WERI-Rb-1 (cell line): ENCODE measurements around the gene EIF1B.

ENCODE experiments used
- DNase-seq: peaks from one replicate; pipeline ENCODE4 v3.0.0-alpha.2; 2020
- H3K27ac ChIP-seq: fragments of 250-450 bp; sonication (Bioruptor Pico); 2 replicates; pipeline ENCODE4 v1.5.1; 2020; ENCODE audit warnings: mild to moderate bottlenecking, moderate library complexity
- H3K27me3 ChIP-seq: fragments of 250-450 bp; sonication (Bioruptor Pico); 2 replicates; pipeline ENCODE4 v1.5.1; 2021; ENCODE audit warnings: mild to moderate bottlenecking, low read depth, moderate library complexity; ENCODE audit not compliant: insufficient read depth, severe bottlenecking
- H3K36me3 ChIP-seq: fragments of 250-450 bp; sonication (Bioruptor Pico); 2 replicates; pipeline ENCODE4 v1.5.1; 2020; ENCODE audit warnings: mild to moderate bottlenecking, moderate library complexity
- H3K4me3 ChIP-seq: 2 replicates; pipeline ENCODE4 v1.5.1; 2011; ENCODE audit warnings: low read depth, mild to moderate bottlenecking, control low read depth, low read length
- H3K9me3 ChIP-seq: fragments of 250-450 bp; sonication (Bioruptor Pico); 2 replicates; pipeline ENCODE4 v1.5.1; 2021; ENCODE audit warnings: mild to moderate bottlenecking, moderate library complexity; ENCODE audit not compliant: severe bottlenecking
- TF ChIP-seq, protein P1 (sequence below): IDR thresholded peaks from 2 replicates; pipeline ENCODE4 v1.5.1; 2011; ENCODE audit warnings: low read depth, mild to moderate bottlenecking, control low read depth, inconsistent platforms, low read length

Gene EIF1B

DNA sequence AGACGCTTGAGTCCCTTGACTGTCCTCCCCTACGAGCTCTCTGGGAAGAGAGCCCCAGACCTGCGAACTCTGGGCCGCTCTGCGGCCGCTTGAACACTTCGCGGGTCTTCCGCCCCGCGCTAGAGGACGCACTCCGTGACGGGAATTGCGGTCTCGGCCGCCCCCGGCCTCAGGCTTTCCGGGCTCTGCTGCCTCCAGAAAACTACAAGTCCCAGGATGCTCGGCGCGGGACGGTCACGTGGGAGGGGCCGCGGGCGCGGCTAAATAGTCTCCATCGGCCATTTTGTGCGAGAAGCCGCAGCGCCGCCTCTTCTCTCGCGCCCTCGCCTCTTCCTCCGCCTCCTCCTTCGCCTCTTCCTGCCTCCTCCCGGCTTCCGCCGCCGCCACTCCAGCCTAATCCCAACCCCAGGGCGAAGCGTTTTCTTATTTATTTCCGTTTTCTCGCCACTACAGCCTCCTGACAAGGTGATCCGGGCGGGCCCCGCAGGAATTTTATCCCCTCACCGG is at the start of gene EIF1B:
Gene EIF1B (plus strand): TSS at position 290 of the 507 bp plus-strand sequence. CDS start 235 bp downstream, outside the sequence.
- no peaks in the 10 kb centered on the region for H3K9me3 ChIP-seq
- peaks cover 32% of the 10 kb centered on the region for H3K36me3 ChIP-seq
- peak within 1 kb of the TSS; percentile 95 for H3K4me3 ChIP-seq
- H3K27ac ChIP-seq, result peak within 1 kb of the TSS; percentile 95
- TF ChIP-seq, protein P1, sequence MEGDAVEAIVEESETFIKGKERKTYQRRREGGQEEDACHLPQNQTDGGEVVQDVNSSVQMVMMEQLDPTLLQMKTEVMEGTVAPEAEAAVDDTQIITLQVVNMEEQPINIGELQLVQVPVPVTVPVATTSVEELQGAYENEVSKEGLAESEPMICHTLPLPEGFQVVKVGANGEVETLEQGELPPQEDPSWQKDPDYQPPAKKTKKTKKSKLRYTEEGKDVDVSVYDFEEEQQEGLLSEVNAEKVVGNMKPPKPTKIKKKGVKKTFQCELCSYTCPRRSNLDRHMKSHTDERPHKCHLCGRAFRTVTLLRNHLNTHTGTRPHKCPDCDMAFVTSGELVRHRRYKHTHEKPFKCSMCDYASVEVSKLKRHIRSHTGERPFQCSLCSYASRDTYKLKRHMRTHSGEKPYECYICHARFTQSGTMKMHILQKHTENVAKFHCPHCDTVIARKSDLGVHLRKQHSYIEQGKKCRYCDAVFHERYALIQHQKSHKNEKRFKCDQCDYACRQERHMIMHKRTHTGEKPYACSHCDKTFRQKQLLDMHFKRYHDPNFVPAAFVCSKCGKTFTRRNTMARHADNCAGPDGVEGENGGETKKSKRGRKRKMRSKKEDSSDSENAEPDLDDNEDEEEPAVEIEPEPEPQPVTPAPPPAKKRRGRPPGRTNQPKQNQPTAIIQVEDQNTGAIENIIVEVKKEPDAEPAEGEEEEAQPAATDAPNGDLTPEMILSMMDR, result peak; percentile 88
- H3K27me3 ChIP-seq, result no peaks in the 10 kb centered on the region
- DNase-seq, result peak; percentile 98

GRCh38 chr3:40262331-40262730 is 47.2 kb upstream of the EIF1B start:
- TF ChIP-seq, protein P1, result no peak
- H3K27ac ChIP-seq, result no peak overlapping the region
- H3K4me3 ChIP-seq, result no peak overlapping the region
- no peaks in the 10 kb centered on the region for H3K36me3 ChIP-seq
- no peak for DNase-seq
- no peaks in the 10 kb centered on the region for H3K27me3 ChIP-seq
- no peaks in the 10 kb centered on the region for H3K9me3 ChIP-seq

DNA sequence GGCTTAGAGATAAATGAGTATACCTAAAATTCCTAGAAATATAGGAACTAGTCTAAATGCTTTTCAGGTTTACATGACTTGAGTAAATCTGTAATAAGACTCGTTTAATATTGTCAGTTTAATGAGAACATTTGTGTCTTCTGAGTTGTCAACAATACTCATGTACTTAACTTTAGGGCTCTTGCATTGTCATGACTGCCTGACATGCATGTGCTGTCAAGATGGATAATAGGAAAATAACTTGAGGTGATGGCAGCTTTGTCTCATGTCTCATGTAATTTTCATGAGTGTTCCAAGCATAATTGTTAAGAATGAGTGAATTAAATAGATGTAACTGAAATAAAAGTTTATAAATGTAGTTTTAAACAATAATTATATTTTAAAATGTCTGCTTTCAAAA is 45.1 kb upstream of the EIF1B start:
- TF ChIP-seq, protein P1, result no peak
- Histone ChIP-seq H3K36me3 (no peaks in the 10 kb centered on the region), H3K27me3 (no peaks in the 10 kb centered on the region), H3K9me3 (no peaks in the 10 kb centered on the region), H3K27ac (no peak overlapping the region), H3K4me3 (no peak overlapping the region)
- no peak for DNase-seq

- TF ChIP-seq, protein P1, result no peak
- Histone ChIP-seq H3K4me3 (no peak overlapping the region), H3K27me3 (no peaks in the 10 kb centered on the region), H3K36me3 (no peaks in the 10 kb centered on the region), H3K27ac (no peak overlapping the region), H3K9me3 (no peaks in the 10 kb centered on the region)
- no peak for DNase-seq
Measured at GRCh38 chr3:40265181-40265580, 44.3 kb upstream of the EIF1B start.

- Histone ChIP-seq H3K27me3 (no peaks in the 10 kb centered on the region), H3K4me3 (no peak overlapping the region), H3K27ac (no peak overlapping the region), H3K36me3 (no peaks in the 10 kb centered on the region), H3K9me3 (no peaks in the 10 kb centered on the region)
- TF ChIP-seq, protein P1, result no peak
- no peak for DNase-seq
Measured at GRCh38 chr3:40267937-40268724, 41.4 kb upstream of the EIF1B start.
